ES-I3 (cell line): Measurements from ENCODE around the gene FGD3.

ENCODE experiments used
- H3K36me3 ChIP-seq: 2 replicates; pipeline ENCODE4 v1.6.1; 2013; ENCODE audit warnings: mild to moderate bottlenecking, low read length, control low read depth, moderate library complexity; ENCODE audit not compliant: insufficient read depth
- H3K4me1 ChIP-seq: 2 replicates; pipeline ENCODE4 v1.6.1; 2013; ENCODE audit warnings: mild to moderate bottlenecking, control low read depth, low read length; ENCODE audit not compliant: insufficient read depth
- H3K9ac ChIP-seq: 2 replicates; pipeline ENCODE4 v1.6.1; 2013; ENCODE audit warnings: low read depth, mild to moderate bottlenecking, low read length, moderate library complexity
- H3K9me3 ChIP-seq: 2 replicates; pipeline ENCODE4 v1.6.1; 2013; ENCODE audit warnings: mild to moderate bottlenecking, low read length, moderate library complexity; ENCODE audit not compliant: control insufficient read depth, insufficient read depth

The FGD3 gene

DNA sequence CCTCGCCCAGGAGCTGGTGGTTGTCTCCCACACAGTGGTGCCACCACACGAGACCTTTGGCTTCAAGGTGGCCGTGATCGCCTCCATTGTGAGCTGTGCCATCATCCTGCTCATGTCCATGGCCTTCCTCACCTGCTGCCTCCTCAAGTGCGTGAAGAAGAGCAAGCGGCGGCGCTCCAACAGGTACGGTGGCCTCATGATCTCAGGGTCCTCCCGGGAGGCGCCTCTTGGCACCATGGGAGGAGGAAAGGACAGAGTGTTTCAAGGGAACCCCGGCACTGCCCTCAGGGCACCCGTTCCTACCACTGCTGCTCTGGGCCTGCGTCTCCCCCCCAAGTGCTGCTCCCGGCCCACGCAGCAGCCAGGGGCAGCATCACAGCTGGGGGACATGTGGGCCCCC lies 130.5 kb downstream of the FGD3 start:
- H3K9ac ChIP-seq, result no peak overlapping the region
- no peaks in the 10 kb centered on the region for H3K36me3 ChIP-seq
- no peaks in the 10 kb centered on the region for H3K9me3 ChIP-seq
- H3K4me1 ChIP-seq, result peaks cover 1% of the 10 kb centered on the region; the same call in 1 of the 2 replicates

DNA sequence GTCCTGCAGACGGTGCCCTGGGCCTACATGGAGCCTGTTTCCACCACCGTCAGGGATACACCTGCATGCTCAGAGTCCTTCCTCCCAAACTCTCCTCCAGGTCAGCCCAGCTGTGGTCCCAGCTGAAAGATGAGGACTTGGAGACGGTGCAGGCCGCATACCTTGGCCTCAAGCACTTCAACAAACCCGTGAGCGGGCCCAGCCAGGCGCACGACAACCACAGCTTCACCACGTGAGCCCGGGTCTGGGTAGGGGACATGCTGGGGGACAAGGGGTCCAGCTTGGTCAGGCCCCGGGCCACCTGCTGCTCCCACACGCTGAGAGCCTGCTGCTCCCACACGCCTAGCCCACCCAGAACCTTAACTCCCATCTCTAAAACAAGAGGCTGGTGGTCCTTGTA lies 132.0 kb downstream of the FGD3 start:
- Histone ChIP-seq H3K9me3 (no peaks in the 10 kb centered on the region), H3K4me1 (peaks cover 11% of the 10 kb centered on the region; the same call in 1 of the 2 replicates), H3K9ac (no peak overlapping the region), H3K36me3 (no peaks in the 10 kb centered on the region)

- no peak overlapping the region for H3K9ac ChIP-seq
These were observed 133.1 kb downstream of the FGD3 start for GRCh38 chr9:93080406-93080805.

DNA sequence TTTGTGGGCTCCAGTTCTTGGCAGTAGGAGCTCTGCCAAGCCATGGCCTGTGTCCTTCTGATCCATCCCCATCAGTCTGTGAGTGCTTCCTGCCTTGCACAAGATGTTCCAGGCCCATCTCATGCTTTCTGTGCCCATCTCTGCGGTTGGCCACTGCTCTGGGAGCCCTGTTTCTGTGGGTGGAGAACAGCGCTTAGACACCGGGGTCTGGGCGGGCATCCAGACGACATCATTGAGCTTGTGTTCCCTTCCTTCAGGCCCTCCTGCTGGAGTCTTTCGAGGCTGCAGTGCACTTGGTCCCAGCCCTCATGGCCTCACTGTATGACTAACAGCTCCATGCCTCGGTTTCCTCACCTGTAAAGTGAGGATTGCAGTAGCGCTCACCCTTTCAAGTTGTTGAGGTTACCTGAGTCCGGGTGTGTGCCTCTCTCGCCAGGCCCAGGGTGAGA lies 133.8 kb downstream of the FGD3 start:
- Histone ChIP-seq H3K4me1 (peaks cover 11% of the 10 kb centered on the region; the same call in 1 of the 2 replicates), H3K9me3 (no peaks in the 10 kb centered on the region), H3K36me3 (no peaks in the 10 kb centered on the region; the same call in 1 of the 2 replicates), H3K9ac (no peak overlapping the region)

More at GRCh38 chr9:93080406-93080805, 133.1 kb downstream of the FGD3 start:
- no peaks in the 10 kb centered on the region; the same call in 1 of the 2 replicates for H3K36me3 ChIP-seq
- H3K9me3 ChIP-seq, result no peaks in the 10 kb centered on the region
- peaks cover 11% of the 10 kb centered on the region; the same call in 1 of the 2 replicates for H3K4me1 ChIP-seq

GRCh38 chr9:93081931-93082330 lies 134.6 kb downstream of the FGD3 start:
- Histone ChIP-seq H3K36me3 (no peaks in the 10 kb centered on the region; the same call in 1 of the 2 replicates), H3K9ac (no peak overlapping the region), H3K9me3 (no peaks in the 10 kb centered on the region), H3K4me1 (peaks cover 11% of the 10 kb centered on the region; the same call in 1 of the 2 replicates)

GRCh38 chr9:93082841-93083411 lies 135.6 kb downstream of the FGD3 start:
- Histone ChIP-seq H3K36me3 (no peaks in the 10 kb centered on the region; the same call in 1 of the 2 replicates), H3K9ac (no peak overlapping the region), H3K9me3 (no peaks in the 10 kb centered on the region), H3K4me1 (peaks cover 11% of the 10 kb centered on the region; the same call in 1 of the 2 replicates)

- no peaks in the 10 kb centered on the region; the same call in 1 of the 2 replicates for H3K36me3 ChIP-seq
- H3K4me1 ChIP-seq, result peaks cover 11% of the 10 kb centered on the region; the same call in 1 of the 2 replicates
- H3K9ac ChIP-seq, result no peak overlapping the region
- no peaks in the 10 kb centered on the region for H3K9me3 ChIP-seq
These were observed 136.5 kb downstream of the FGD3 start for GRCh38 chr9:93083592-93084470.

DNA sequence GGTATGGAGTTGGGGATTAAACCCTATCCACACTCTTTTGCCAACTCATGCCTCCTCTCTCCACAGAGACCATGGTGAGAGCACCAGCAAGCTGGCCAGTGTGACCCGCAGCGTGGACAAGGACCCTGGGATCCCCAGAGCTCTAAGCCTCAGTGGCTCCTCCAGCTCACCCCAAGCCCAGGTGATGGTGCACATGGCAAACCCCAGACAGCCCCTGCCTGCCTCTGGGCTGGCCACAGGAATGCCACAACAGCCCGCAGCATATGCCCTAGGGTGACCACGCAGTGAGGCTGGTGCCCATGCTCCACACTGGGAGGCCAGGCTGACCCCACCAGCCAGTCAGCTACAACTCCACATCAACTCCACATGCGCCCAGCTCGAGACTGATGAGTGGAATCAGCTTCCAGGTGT lies 137.2 kb downstream of the FGD3 start:
- Histone ChIP-seq H3K9me3 (no peaks in the 10 kb centered on the region), H3K4me1 (peaks cover 11% of the 10 kb centered on the region; the same call in 1 of the 2 replicates), H3K9ac (no peak overlapping the region), H3K36me3 (no peaks in the 10 kb centered on the region; the same call in 1 of the 2 replicates)

- no peaks in the 10 kb centered on the region; the same call in 1 of the 2 replicates for H3K36me3 ChIP-seq
- H3K9me3 ChIP-seq, result no peaks in the 10 kb centered on the region
- no peak overlapping the region for H3K9ac ChIP-seq
- H3K4me1 ChIP-seq, result peaks cover 11% of the 10 kb centered on the region; the same call in 1 of the 2 replicates
These were observed 138.4 kb downstream of the FGD3 start for GRCh38 chr9:93085676-93086075.
